Heart left ventricle (tissue), 16 donors: ENCODE results near the gene GPR87. TPM values are rescaled to one million over a fixed set of nuclear protein-coding genes. Genes with fewer than 3 reads are reported as not detected.

Experiments used
- ATAC-seq, 4 donors: fragments of 200-7000 bp; cut with Tn5 transposase; one replicate each; pipeline ENCODE4 v1.9.1; 2020 to 2022; ENCODE audit warnings: moderate library complexity in 4 of 4, mild to moderate bottlenecking in 3 of 4, moderate number of reproducible peaks in 1 of 4
- DNase-seq, 5 donors: peaks; one replicate each; pipeline ENCODE4 v3.0.0-alpha.2; 2020
- H3K27ac ChIP-seq, 12 donors: fragments of 200-600 bp; sonication (generic) in 4 of 12; one replicate each; pipeline versions ENCODE4 v1.5.0 to v1.8.0; 2016 to 2022; ENCODE audit warnings: mild to moderate bottlenecking in 2 of 12
- H3K27me3 ChIP-seq, 9 donors: fragments of 200-600 bp; sonication (generic) in 2 of 9; one replicate each; pipeline versions ENCODE4 v1.5.1 to v1.8.0; 2016 to 2022; ENCODE audit warnings: mild to moderate bottlenecking in 3 of 9
- H3K36me3 ChIP-seq, 9 donors: fragments of 200-600 bp; sonication (generic) in 2 of 9; one replicate each; pipeline versions ENCODE4 v1.5.0 to v1.8.0; 2018 to 2022; ENCODE audit warnings: mild to moderate bottlenecking in 2 of 9
- H3K4me1 ChIP-seq, 12 donors: fragments of 200-600 bp; sonication (generic) in 4 of 12; one replicate each; pipeline versions ENCODE4 v1.5.0 to v1.8.0; 2016 to 2022; ENCODE audit warnings: mild to moderate bottlenecking in 3 of 12
- H3K4me3 ChIP-seq, 12 donors: fragments of 200-600 bp; sonication (generic) in 4 of 12; one replicate each; pipeline versions ENCODE4 v1.5.0 to v1.8.0; 2017 to 2022; ENCODE audit warnings: mild to moderate bottlenecking in 9 of 12, moderate library complexity in 4 of 12
- H3K9me3 ChIP-seq, 12 donors: fragments of 200-600 bp; sonication (generic) in 4 of 12; one replicate each; pipeline versions ENCODE4 v1.5.0 to v1.8.0; 2016 to 2022; ENCODE audit warnings: mild to moderate bottlenecking in 1 of 12
- CTCF ChIP-seq, 12 donors: fragments of 200-600 bp; sonication (generic) in 4 of 12; IDR thresholded peaks; one replicate each; pipeline versions ENCODE4 v1.5.0 to v1.8.0; 2018 to 2022; ENCODE audit warnings: antibody characterized with exemption in 12 of 12, mild to moderate bottlenecking in 5 of 12
- POLR2A ChIP-seq, 2 donors: fragments of 450-650 bp; IDR thresholded peaks; one replicate each; pipeline ENCODE4 v1.6.1; 2017; ENCODE audit warnings: antibody characterized with exemption in 2 of 2, mild to moderate bottlenecking in 2 of 2, moderate library complexity in 2 of 2
- WGBS, 4 donors: extraction: QIAGEN DNeasy Blood & Tissue Kit in 2 of 4; methylation state at CpG; one replicate each; pipeline versions ENCODE4 v1.1.5 to v1.1.7; 2013 to 2018; 5-methylcytosine and 5-hydroxymethylcytosine counted together
- intact Hi-C, 10 donors: fragments of 100-400 bp; cut with DNase I; formaldehyde crosslinking; loops; one replicate each; pipeline versions ENCODE4 v1.11.1 to v1.14.2; 2022
- polyA plus RNA-seq, 2 donors: library from polyadenylated mRNA; stranded (reverse); fragments of 200-250 nt; gene quantifications; one replicate each; pipeline ENCODE4 v1.2.3, GENCODE V29; 2013
- total RNA-seq, 9 donors: library from RNA; depleted of rRNA in 2 of 9; stranded (reverse); fragments of >200 nt in 2 of 9; fragmentation: NEBNext Ultra II Directional in 3 of 9; extraction: Animal tissue kit (Norgen Biotek cat#: 25700) in 3 of 9; gene quantifications; one replicate each; pipeline versions ENCODE4 v1.1.0 to v1.2.4, GENCODE V29; 2016 to 2023
- donor health status: ischemic (EF 13 %, LVEDD 7.1; RV severe dilation, severe dysfunction).
- donor health status: healthy with polysubstance abuse.
- donor health status: DM: no; HTN: yes; CAD: no.
- donor health status: DM: no; HTN: no; CAD: no.
- donor health status: ischemic (EF 25% LVEDD 6.9; RV normal size, moderate dysfunction).
- donor health status: ischemic (EF 25% LVEDD 5.7; RV mildly dilated, moderate dysfunction).
- donor health status: healthy.
- donor health status: DM: yes; HTN: yes; CAD: no.
- donor health status: ischemic (EF 35%, LVEDD 5.7; RV mildly dilated, moderate dysfunction).
- donor health status: nonischemic (EF 11% LVEDD 7.7; RV severe dilation, severe dysfunction).
- donor health status: DM: yes; HTN: yes; CAD: no.
- donor health status: PGD.
- donor health status: ischemic (EF 29% LVEDD 5.4; RV normal size, mild dysfunction).
- donor health status: nonischemic (EF 23%, LVEDD 6.1; RV moderate dilation, normal function).

The GPR87 gene
- total and polyA plus RNA-seq, 11 donors: not detected

DNA sequence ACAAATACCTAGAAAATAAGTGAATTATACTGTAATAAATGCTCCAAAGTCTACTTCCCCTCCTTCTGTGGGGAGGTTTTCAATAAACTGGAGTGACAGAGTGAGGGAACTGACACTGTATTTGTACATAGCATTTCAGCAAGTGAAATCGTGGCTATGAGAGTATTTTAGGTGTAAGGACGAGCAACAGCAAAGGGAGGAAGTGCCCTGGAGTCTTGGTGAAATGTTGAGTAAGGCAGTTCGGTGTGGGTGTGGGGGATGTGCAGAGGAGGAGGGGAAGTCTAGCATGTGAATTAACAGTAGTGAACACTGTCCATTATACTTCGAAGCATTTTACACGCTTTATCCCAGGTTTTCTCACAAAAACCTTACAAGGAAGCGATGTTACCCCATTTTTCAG lies 30.8 kb upstream of the GPR87 start:
- TF ChIP-seq POLR2A (IDR thresholded peaks at IDR 0.05) (no peak), CTCF (IDR thresholded peaks at IDR 0.05) (no peak)
- H3K4me3 ChIP-seq: no peak overlapping the region
- ATAC-seq: peak in 3 of 4 donors; percentile 61 to 75 (median 74)
- H3K4me1 ChIP-seq: peaks cover 0 to 53% (median 0%) of the 10 kb centered on the region in 12 donors
- WGBS, 4 donors: 63 to 71% (median 64%) methylated on average over 6 of the region's 6 CpGs
- H3K27ac ChIP-seq: peak overlapping the region in 1 of 12 donors; percentile 87
- intact Hi-C loops: no loop called here
- no peaks in the 10 kb centered on the region for H3K36me3 ChIP-seq
- no peaks in the 10 kb centered on the region for H3K9me3 ChIP-seq
- DNase-seq: peak in 4 of 5 donors; percentile 22 to 32 (median 28)
- H3K27me3 ChIP-seq: no peaks in the 10 kb centered on the region

GRCh38 chr3:151346292-151346691 lies 29.7 kb upstream of the GPR87 start:
- peak overlapping the region in 3 of 12 donors; percentile 13 to 38 (median 24) for H3K4me3 ChIP-seq
- H3K27me3 ChIP-seq: no peaks in the 10 kb centered on the region
- peaks cover 0 to 47% (median 0%) of the 10 kb centered on the region in 12 donors for H3K4me1 ChIP-seq
- peak overlapping the region in 5 of 12 donors; percentile 28 to 87 (median 35) for H3K27ac ChIP-seq
- WGBS, 4 donors: 67 to 74% (median 69%) methylated on average over 3 of the region's 3 CpGs
- peak in 3 of 4 donors; percentile 29 to 52 (median 34) for ATAC-seq
- no peak for DNase-seq
- TF ChIP-seq CTCF (IDR thresholded peaks at IDR 0.05) (no peak), POLR2A (IDR thresholded peaks at IDR 0.05) (no peak)
- no peaks in the 10 kb centered on the region for H3K9me3 ChIP-seq
- intact Hi-C loops: no loop called here
- H3K36me3 ChIP-seq: no peaks in the 10 kb centered on the region

- no peaks in the 10 kb centered on the region for H3K9me3 ChIP-seq
- intact Hi-C loops: no loop called here
- ATAC-seq: peak in 3 of 4 donors; percentile 39 to 69 (median 59)
- WGBS, 4 donors: 53 to 78% (median 67%) methylated on average over 2 of the region's 2 CpGs
- H3K27me3 ChIP-seq: no peaks in the 10 kb centered on the region
- H3K36me3 ChIP-seq: no peaks in the 10 kb centered on the region
- TF ChIP-seq POLR2A (IDR thresholded peaks at IDR 0.05): no peak
- TF ChIP-seq CTCF (IDR thresholded peaks at IDR 0.05): no peak
- peak overlapping the region in 7 of 12 donors; percentile 12 to 38 (median 24) for H3K4me3 ChIP-seq
- peaks cover 0 to 42% (median 0%) of the 10 kb centered on the region in 12 donors for H3K4me1 ChIP-seq
- no peak for DNase-seq
- H3K27ac ChIP-seq: peak overlapping the region in 6 of 12 donors; percentile 17 to 87 (median 34)
These were observed 29.2 kb upstream of the GPR87 start for GRCh38 chr3:151345859-151346258.

DNA sequence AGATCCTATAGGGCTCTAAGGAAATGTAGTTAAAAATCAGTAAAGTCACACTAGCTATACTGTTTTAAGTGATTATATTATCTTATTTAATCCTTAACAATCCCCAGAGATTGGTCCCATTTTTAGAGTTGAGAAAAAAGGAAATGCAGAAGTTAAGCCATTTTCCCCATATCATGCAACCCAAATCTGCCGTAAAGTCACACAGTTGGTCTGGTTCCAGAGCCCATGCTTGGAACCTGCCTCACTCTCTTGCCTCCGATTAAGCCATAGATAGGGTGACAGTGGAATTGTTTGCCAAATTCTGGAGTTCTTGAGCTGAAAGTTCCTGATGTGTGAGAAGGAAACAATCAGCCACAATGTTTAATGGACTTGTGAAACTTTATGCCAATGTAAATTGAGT lies 15.1 kb upstream of the GPR87 start:
- Histone ChIP-seq H3K4me1 (peaks cover 0 to 39% (median 0%) of the 10 kb centered on the region in 12 donors), H3K27ac (peak overlapping the region in 1 of 12 donors; percentile 72), H3K9me3 (no peaks in the 10 kb centered on the region), H3K27me3 (no peaks in the 10 kb centered on the region), H3K36me3 (no peaks in the 10 kb centered on the region), H3K4me3 (no peak overlapping the region)
- 66 to 77% (median 75%) methylated on average over 2 of the region's 2 CpGs for WGBS, 4 donors
- TF ChIP-seq POLR2A (IDR thresholded peaks at IDR 0.05): no peak
- TF ChIP-seq CTCF (IDR thresholded peaks at IDR 0.05): no peak
- no peak for DNase-seq
- no peak for ATAC-seq
- intact Hi-C loops: no loop called here
